GM13977 (cell line): ENCODE data around the gene CENPE.

Source experiments
- DNase-seq: peaks from one replicate; pipeline ENCODE4 v3.0.0; 2012; ENCODE audit warnings: low spot score
- CTCF ChIP-seq: IDR thresholded peaks from 2 replicates; pipeline ENCODE4 v1.5.1; 2012; ENCODE audit warnings: mild to moderate bottlenecking, control low read depth; ENCODE audit not compliant: insufficient read depth; ENCODE audit errors: extremely low read depth, missing control alignments
- in situ Hi-C: fragments of 300-500 bp; cut with MboI; formaldehyde crosslinking; loops from one replicate; pipeline ENCODE4 v1.12.0; 2022; ENCODE audit warnings: low sequenced_read_pairs, low pct_unique_long_range_greater_than_20kb, mixed read lengths, inconsistent platforms; ENCODE audit not compliant: unreplicated experiment

CENPE gene

GRCh38 chr4:103098341-103098740 is 99.8 kb downstream of the CENPE start:
- in situ Hi-C loops, result no loop called here
- no peak for DNase-seq
- TF ChIP-seq CTCF, result no peak

GRCh38 chr4:103097112-103097511 is 101.0 kb downstream of the CENPE start:
- in situ Hi-C loops, result no loop called here
- TF ChIP-seq CTCF, result no peak

GRCh38 chr4:103095080-103095479 is 103.1 kb downstream of the CENPE start:
- in situ Hi-C loops, result no loop called here
- no peak for DNase-seq
- no peak for TF ChIP-seq CTCF

More at GRCh38 chr4:103097112-103097511, 101.0 kb downstream of the CENPE start:
- DNase-seq, result no peak

GRCh38 chr4:103092245-103092644 is 105.9 kb downstream of the CENPE start:
- no peak for DNase-seq
- no peak for TF ChIP-seq CTCF
- in situ Hi-C loops, result no loop called here

- peak; percentile 23 for DNase-seq
- peak; percentile 68 for TF ChIP-seq CTCF
- in situ Hi-C loops, result no loop called here
Measured at GRCh38 chr4:103091601-103092223, 106.4 kb downstream of the CENPE start.

GRCh38 chr4:103089481-103089880 is 108.7 kb downstream of the CENPE start:
- no peak for DNase-seq
- TF ChIP-seq CTCF, result no peak
- in situ Hi-C loops, result loop anchor here (10.0 kb wide), 1 partner anchor 65 kb away; no protein-coding TSS in a partner anchor

- DNase-seq, result no peak
- in situ Hi-C loops, result loop anchor here (10.0 kb wide), 1 partner anchor 62 kb away; no protein-coding TSS in a partner anchor
- TF ChIP-seq CTCF, result no peak
Measured at GRCh38 chr4:103086551-103086950, 111.6 kb downstream of the CENPE start.
